ENCODE measurements around the gene PDIA5. TPM values are rescaled to one million over a fixed set of nuclear protein-coding genes. Genes with fewer than 3 reads are reported as not detected.

The PDIA5 gene
- polyA plus RNA-seq, 1 donor from 2014 or later = 1.4 TPM

DNA sequence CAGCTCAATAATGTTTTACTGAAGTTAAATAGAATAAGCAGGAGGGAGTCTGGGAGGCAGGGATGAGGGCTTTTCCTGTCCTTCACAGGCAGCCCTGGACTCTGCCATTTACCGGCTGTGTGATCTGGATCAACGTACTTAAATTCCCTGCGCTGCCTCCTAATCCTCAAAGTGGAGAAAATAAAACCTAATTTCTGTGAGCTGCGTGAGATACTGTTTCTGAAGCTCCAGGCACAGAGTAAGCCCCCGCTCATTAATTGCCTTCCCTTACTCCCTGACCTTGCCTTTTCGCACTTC is 278 bp upstream of the PDIA5 start:
- Histone ChIP-seq H3K9me2 (ENCODE audit: insufficient read depth, low read length) (no peaks in the 10 kb centered on the region), H3K79me2 (replicated peaks; ENCODE audit: insufficient read depth, low read length) (no peaks in the 10 kb centered on the region), H4K20me1 (ENCODE audit: insufficient read depth) (no peaks in the 10 kb centered on the region), H3K36me3 (ENCODE audit: insufficient read depth, low read length) (no peaks in the 10 kb centered on the region), H3K9ac (ENCODE audit: low read length) (no peak overlapping the region), H3K9me3 (ENCODE audit: low read length) (no peaks in the 10 kb centered on the region), H3K4me2 (ENCODE audit: low read length) (peak overlapping the region; percentile 40), H3K27me3 (ENCODE audit: insufficient read depth, low read depth, low read length) (peaks cover 17% of the 10 kb centered on the region), H3K4me3 (ENCODE audit: low read length) (peak overlapping the region; percentile 97), H3F3A (ENCODE audit: insufficient read depth, low read length, poor library complexity, severe bottlenecking) (no peaks in the 10 kb centered on the region), H2AFZ (ENCODE audit: low read depth, low read length) (peak overlapping the region; percentile 87), H3K27ac (ENCODE audit: low read length) (no peak overlapping the region)
- TF ChIP-seq EP300 (conservative IDR thresholded peaks at IDR 0.05; ENCODE audit: poor library complexity, severe bottlenecking) (no peak), MXI1 (conservative IDR thresholded peaks at IDR 0.05; ENCODE audit: poor library complexity, severe bottlenecking) (no peak), SMC3 (conservative IDR thresholded peaks at IDR 0.05; ENCODE audit: poor library complexity) (no peak), RAD21 (conservative IDR thresholded peaks at IDR 0.05) (no peak)

DNA sequence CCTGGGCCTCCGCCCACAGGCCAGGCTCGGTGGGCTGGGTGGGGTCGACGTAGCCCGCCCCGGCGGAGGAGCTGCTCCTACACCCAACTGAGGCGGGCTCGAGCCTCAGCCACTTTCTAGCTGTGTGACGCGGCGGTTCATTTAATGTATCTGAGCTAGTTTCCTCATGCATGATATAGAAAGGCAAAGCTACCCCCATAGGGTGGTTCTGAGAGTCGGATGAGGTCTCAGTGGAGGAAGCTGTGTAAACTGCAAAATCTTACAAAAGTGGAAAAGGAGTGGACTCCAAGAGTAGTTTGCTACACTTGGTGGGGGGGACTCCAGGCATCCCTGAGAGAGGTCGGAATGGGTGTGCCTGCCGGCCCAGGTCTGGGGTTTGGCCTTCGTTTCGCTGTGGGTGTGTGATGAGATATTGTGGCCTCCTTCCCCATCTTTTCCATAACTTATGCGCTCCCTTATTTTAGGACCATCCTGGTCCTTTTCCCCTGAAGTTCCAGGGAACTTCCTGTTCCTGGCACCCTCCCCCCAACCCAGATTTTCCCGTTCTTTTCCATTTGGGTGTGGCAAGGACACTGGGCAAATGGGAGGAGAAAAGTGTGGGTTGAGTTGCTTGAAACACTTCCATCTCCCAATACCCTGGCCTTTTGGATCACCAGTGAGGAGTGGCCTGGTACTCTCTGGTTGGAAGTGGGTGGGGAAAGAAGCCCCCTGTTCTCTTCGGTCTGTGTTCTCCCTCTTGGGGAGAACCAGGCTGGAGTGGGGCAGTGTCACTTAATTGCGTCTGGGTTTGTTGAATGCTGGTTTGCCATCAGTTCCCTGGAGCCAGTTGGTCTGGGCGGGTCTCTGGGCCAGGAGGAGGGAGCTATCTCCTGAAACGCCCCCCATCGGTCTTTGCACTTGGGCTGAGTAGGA is 1.1 kb downstream of the PDIA5 start:
- no peak overlapping the region for H3K27ac ChIP-seq (ENCODE audit: low read length)
- H3K4me3 ChIP-seq (ENCODE audit: low read length) = peak overlapping the region; percentile 97
- H3K27me3 ChIP-seq (ENCODE audit: insufficient read depth, low read depth, low read length) = peaks cover 17% of the 10 kb centered on the region
- no peaks in the 10 kb centered on the region for H3K36me3 ChIP-seq (ENCODE audit: insufficient read depth, low read length)
- no peaks in the 10 kb centered on the region for H3K9me3 ChIP-seq (ENCODE audit: low read length)
- no peaks in the 10 kb centered on the region for H3K9me2 ChIP-seq (ENCODE audit: insufficient read depth, low read length)
- peak overlapping the region; percentile 44 for H3K9ac ChIP-seq (ENCODE audit: low read length)
- H3K4me2 ChIP-seq (ENCODE audit: low read length) = peak overlapping the region; percentile 51
- TF ChIP-seq MXI1 (conservative IDR thresholded peaks at IDR 0.05; ENCODE audit: poor library complexity, severe bottlenecking) (no peak), TAF1 (IDR thresholded peaks at IDR 0.05; ENCODE audit: low read depth) (no peak), EP300 (conservative IDR thresholded peaks at IDR 0.05; ENCODE audit: poor library complexity, severe bottlenecking) (no peak), SMC3 (conservative IDR thresholded peaks at IDR 0.05; ENCODE audit: poor library complexity) (no peak), POLR2AphosphoS5 (IDR thresholded peaks at IDR 0.05) (no peak)
- no peaks in the 10 kb centered on the region for H3F3A ChIP-seq (ENCODE audit: insufficient read depth, low read length, poor library complexity, severe bottlenecking)
- no peaks in the 10 kb centered on the region for H4K20me1 ChIP-seq (ENCODE audit: insufficient read depth)
- H3K79me2 ChIP-seq (replicated peaks; ENCODE audit: insufficient read depth, low read length) = no peaks in the 10 kb centered on the region
- H2AFZ ChIP-seq (ENCODE audit: low read depth, low read length) = peak overlapping the region; percentile 87

DNA sequence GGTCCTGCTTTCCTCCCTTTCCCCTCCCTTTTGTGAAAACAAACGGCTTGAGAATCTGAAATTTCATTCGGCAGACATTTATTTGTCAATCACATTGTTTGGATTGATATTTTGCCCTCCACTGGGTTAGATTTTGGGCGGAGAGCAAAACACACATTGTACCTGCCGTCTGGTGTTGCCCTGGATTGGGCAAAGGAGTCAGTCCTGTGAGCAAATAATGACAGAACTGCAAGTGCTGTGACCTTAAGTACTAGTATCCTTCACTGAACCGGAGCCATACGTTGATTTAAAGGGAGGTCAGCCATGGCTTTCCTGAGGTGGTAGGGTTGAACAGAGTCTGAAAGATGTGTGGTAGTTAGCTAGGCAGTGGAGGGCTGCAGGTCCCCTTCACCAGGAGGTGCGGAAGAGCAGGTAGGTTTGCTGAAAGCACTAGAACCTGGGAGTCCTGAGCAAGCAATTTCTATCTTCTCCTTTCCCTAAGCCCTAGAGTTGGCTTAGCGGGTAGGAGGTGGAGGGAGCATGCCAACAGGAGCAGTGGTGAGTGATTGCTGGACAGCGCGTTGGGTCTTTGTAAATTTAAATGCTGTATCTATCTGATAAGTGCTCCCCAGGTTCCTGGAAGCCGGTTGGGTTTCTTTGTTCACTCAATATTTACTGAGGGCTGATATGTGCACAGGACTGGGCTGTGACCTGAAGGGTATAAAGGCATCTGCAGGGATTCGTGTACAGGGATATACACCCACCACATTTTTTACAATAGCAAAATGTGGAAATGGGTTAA is 2.0 kb downstream of the PDIA5 start:
- Histone ChIP-seq H3K4me2 (ENCODE audit: low read length) (no peak overlapping the region), H3K4me3 (ENCODE audit: low read length) (no peak overlapping the region), H3K9me3 (ENCODE audit: low read length) (no peaks in the 10 kb centered on the region), H3K9ac (ENCODE audit: low read length) (no peak overlapping the region), H3K9me2 (ENCODE audit: insufficient read depth, low read length) (no peaks in the 10 kb centered on the region), H4K20me1 (ENCODE audit: insufficient read depth) (no peaks in the 10 kb centered on the region), H2AFZ (ENCODE audit: low read depth, low read length) (no peak overlapping the region), H3K79me2 (replicated peaks; ENCODE audit: insufficient read depth, low read length) (no peaks in the 10 kb centered on the region), H3K36me3 (ENCODE audit: insufficient read depth, low read length) (no peaks in the 10 kb centered on the region), H3K27ac (ENCODE audit: low read length) (no peak overlapping the region), H3K27me3 (ENCODE audit: insufficient read depth, low read depth, low read length) (peaks cover 17% of the 10 kb centered on the region), H3F3A (ENCODE audit: insufficient read depth, low read length, poor library complexity, severe bottlenecking) (no peaks in the 10 kb centered on the region)
- TF ChIP-seq EZH2 (IDR thresholded peaks at IDR 0.05; ENCODE audit: borderline replicate concordance, insufficient read depth, low read length, poor library complexity, severe bottlenecking) (no peak), POLR2AphosphoS5 (IDR thresholded peaks at IDR 0.05) (no peak), RAD21 (conservative IDR thresholded peaks at IDR 0.05) (no peak), SMC3 (conservative IDR thresholded peaks at IDR 0.05; ENCODE audit: poor library complexity) (no peak), TAF1 (IDR thresholded peaks at IDR 0.05; ENCODE audit: low read depth) (no peak), MXI1 (conservative IDR thresholded peaks at IDR 0.05; ENCODE audit: poor library complexity, severe bottlenecking) (no peak), EP300 (conservative IDR thresholded peaks at IDR 0.05; ENCODE audit: poor library complexity, severe bottlenecking) (no peak)
- TF ChIP-seq, protein P1, sequence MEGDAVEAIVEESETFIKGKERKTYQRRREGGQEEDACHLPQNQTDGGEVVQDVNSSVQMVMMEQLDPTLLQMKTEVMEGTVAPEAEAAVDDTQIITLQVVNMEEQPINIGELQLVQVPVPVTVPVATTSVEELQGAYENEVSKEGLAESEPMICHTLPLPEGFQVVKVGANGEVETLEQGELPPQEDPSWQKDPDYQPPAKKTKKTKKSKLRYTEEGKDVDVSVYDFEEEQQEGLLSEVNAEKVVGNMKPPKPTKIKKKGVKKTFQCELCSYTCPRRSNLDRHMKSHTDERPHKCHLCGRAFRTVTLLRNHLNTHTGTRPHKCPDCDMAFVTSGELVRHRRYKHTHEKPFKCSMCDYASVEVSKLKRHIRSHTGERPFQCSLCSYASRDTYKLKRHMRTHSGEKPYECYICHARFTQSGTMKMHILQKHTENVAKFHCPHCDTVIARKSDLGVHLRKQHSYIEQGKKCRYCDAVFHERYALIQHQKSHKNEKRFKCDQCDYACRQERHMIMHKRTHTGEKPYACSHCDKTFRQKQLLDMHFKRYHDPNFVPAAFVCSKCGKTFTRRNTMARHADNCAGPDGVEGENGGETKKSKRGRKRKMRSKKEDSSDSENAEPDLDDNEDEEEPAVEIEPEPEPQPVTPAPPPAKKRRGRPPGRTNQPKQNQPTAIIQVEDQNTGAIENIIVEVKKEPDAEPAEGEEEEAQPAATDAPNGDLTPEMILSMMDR (IDR thresholded peaks at IDR 0.05; ENCODE audit: poor library complexity, severe bottlenecking) = no peak
- TF ChIP-seq, protein P2, sequence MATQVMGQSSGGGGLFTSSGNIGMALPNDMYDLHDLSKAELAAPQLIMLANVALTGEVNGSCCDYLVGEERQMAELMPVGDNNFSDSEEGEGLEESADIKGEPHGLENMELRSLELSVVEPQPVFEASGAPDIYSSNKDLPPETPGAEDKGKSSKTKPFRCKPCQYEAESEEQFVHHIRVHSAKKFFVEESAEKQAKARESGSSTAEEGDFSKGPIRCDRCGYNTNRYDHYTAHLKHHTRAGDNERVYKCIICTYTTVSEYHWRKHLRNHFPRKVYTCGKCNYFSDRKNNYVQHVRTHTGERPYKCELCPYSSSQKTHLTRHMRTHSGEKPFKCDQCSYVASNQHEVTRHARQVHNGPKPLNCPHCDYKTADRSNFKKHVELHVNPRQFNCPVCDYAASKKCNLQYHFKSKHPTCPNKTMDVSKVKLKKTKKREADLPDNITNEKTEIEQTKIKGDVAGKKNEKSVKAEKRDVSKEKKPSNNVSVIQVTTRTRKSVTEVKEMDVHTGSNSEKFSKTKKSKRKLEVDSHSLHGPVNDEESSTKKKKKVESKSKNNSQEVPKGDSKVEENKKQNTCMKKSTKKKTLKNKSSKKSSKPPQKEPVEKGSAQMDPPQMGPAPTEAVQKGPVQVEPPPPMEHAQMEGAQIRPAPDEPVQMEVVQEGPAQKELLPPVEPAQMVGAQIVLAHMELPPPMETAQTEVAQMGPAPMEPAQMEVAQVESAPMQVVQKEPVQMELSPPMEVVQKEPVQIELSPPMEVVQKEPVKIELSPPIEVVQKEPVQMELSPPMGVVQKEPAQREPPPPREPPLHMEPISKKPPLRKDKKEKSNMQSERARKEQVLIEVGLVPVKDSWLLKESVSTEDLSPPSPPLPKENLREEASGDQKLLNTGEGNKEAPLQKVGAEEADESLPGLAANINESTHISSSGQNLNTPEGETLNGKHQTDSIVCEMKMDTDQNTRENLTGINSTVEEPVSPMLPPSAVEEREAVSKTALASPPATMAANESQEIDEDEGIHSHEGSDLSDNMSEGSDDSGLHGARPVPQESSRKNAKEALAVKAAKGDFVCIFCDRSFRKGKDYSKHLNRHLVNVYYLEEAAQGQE (IDR thresholded peaks at IDR 0.05; ENCODE audit: borderline replicate concordance) = no peak
